ENCODE measurements around the gene ADCY1. TPM values are rescaled to one million over a fixed set of nuclear protein-coding genes. Genes with fewer than 3 reads are reported as not detected.
"Not testable (repeated sequence)": the region's sequence is repeated elsewhere in the genome, so short reads cannot be mapped to it uniquely, and the experiment has no call there.

ADCY1 gene
- polyA plus RNA-seq, result 1 to 10 TPM; 1.1 to 2.7 (median 1.2) TPM

DNA sequence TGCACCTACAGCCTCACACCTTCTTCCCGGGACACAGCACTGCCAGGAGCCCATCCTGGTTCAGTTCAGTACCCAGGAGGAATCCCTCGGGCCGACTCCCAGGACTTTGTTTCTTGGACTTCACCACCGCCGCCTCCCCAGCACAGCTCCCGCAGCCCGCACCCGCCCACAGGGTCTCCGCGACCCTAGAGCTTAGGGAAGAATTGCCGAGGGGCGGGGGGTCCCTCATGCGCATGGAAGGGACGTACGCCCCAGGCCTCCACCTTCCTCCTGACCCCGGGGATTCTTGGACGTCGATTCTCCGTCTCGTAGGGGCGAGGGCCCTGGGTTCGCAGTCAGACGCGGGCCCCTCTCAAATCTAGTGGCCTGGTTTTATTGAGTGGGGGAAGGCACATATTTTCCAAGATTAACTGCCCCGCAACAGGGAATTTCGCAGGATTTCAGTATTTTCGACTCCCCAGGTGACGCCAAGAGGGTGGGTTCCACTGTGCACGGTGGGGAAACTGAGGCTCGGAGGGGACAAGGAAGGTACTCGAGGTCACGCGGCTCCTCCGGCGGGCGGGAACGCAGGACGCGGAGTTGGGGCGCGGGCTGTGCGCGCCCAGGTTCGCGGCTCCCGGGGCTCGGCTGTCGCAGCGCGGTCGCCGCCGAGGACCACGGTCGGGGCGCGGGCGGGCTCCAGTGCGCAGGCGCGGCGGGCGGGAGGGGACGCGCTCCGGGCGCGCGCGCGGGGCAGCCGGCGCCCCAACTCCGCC, at the start of gene ADCY1:
Gene ADCY1, plus strand, starts transcription at position 708 of the 755 bp plus-strand sequence. CDS start 176 bp downstream, outside the sequence.
- 6 to 15% (median 14%) methylated on average over 40 to 74 of the region's 74 CpGs for WGBS, 3 donors

GRCh38 chr7:45524445-45524844, 49.7 kb upstream of the ADCY1 start:
- H3K27ac ChIP-seq (ENCODE audit: low read depth, low read length), result no peak overlapping the region
- 48 to 57% (median 50%) methylated on average over 5 of the region's 5 CpGs for WGBS, 3 donors

More for the DNA sequence above, at the start of gene ADCY1:
- no peak within 1 kb of the TSS for H3K27ac ChIP-seq (ENCODE audit: low read depth, low read length)

GRCh38 chr7:45525057-45525456, 49.1 kb upstream of the ADCY1 start:
- H3K27ac ChIP-seq (ENCODE audit: low read depth, low read length), result no peak overlapping the region

- 26 to 36% (median 32%) methylated on average over 3 of the region's 3 CpGs for WGBS, 3 donors
Observed at GRCh38 chr7:45543473-45543872, 30.7 kb upstream of the ADCY1 start.

GRCh38 chr7:45545105-45545710, 29.0 kb upstream of the ADCY1 start:
- 36 to 87% (median 67%) methylated on average over 3 of the region's 3 CpGs for WGBS, 3 donors

More at GRCh38 chr7:45543473-45543872, 30.7 kb upstream of the ADCY1 start:
- H3K27ac ChIP-seq (ENCODE audit: low read depth, low read length), result no peak overlapping the region

GRCh38 chr7:45548917-45549316, 25.3 kb upstream of the ADCY1 start:
- WGBS, 3 donors, result 29 to 78% (median 60%) methylated on average over 2 of the region's 2 CpGs
- not testable (repeated sequence) for H3K27ac ChIP-seq (ENCODE audit: low read depth, low read length)

More at GRCh38 chr7:45545105-45545710, 29.0 kb upstream of the ADCY1 start:
- not testable (repeated sequence) for H3K27ac ChIP-seq (ENCODE audit: low read depth, low read length)

- no peak overlapping the region for H3K27ac ChIP-seq (ENCODE audit: low read depth, low read length)
- WGBS, 3 donors, result 81 to 90% (median 88%) methylated on average over 2 of the region's 2 CpGs
Observed at GRCh38 chr7:45563401-45563800, 10.8 kb upstream of the ADCY1 start.

- WGBS, 3 donors, result 50 to 59% (median 55%) methylated on average over 12 of the region's 12 CpGs
- no peak overlapping the region for H3K27ac ChIP-seq (ENCODE audit: low read depth, low read length)
Observed at GRCh38 chr7:45563941-45564461, 10.2 kb upstream of the ADCY1 start.

DNA sequence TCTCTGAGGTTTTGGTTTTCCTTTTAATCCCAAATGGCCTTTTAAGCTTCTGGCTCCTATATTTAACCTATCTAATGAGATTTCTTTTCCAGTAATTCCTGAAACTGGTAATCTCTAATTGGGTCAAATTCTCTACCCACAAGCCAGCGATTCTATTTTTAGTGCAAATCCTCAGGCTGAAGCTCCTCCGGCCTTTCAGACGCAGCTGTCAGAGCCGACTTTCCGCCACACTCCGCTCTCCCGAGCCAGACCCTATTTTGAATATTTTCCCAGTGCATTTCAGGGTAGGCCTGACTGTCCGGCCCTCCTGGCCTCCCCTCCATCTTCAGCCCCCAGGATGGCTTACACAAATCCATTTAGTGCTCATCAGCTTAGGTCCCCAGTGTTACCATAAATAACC, 9.7 kb upstream of the ADCY1 start:
- 48 to 64% (median 61%) methylated on average over 8 of the region's 8 CpGs for WGBS, 3 donors
- H3K27ac ChIP-seq (ENCODE audit: low read depth, low read length), result no peak overlapping the region

DNA sequence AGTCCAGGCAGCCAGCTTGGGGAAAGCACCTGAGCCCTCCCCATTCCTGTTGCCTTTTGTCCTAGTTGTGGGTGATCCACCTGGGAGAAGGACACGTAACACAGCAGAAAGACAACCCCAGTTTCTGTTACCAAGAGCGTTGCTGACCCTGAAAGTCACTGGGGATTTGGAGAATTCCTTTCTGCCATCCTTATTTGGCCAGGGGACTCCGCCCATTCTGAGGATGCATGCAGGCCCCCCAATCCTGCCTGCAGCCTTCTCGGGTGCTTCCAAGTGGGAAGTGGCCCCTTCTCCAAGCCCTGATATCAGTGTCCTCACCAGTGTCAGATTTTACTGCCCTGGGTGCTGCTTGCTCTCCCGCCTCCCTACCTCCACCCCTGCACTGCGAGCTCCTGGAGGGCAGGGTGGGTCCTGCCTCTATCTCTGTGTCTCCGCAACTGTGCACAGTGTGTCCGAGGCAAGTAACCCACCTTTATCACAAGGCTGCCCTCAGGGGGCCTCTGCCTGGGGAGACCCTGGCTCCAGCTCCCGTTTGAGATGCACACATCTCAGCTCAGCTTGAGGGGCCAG, 9.2 kb upstream of the ADCY1 start:
- H3K27ac ChIP-seq (ENCODE audit: low read depth, low read length), result no peak overlapping the region
- whole genome bisulfite sequencing, 3 donors, result 63 to 74% (median 72%) methylated on average over 9 of the region's 9 CpGs

DNA sequence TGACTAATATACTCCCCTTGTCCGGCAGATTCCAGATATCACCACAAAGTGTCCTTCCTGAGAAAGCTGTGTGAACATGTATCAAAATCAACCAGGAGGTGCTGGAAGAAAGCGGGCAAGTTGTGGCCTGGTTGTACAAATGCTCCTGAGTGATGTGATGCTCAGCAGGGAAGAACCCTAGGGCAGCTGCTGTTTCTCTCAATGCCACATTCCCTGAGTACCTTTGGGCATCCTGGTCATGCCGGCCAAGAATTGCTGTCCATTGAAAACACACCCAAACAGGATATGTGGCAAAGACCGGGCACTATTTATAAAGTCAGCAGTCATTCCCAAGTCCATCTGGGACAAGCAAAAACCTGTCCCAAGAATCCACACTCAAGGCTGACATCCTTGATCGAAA, 7.8 kb upstream of the ADCY1 start:
- no peak overlapping the region for H3K27ac ChIP-seq (ENCODE audit: low read depth, low read length)
- 82 to 91% (median 89%) methylated on average over 5 of the region's 5 CpGs for WGBS, 3 donors

GRCh38 chr7:45566961-45567360, 7.2 kb upstream of the ADCY1 start:
- 98% methylated on average over 4 of the region's 4 CpGs for WGBS, 3 donors
- no peak overlapping the region for H3K27ac ChIP-seq (ENCODE audit: low read depth, low read length)

DNA sequence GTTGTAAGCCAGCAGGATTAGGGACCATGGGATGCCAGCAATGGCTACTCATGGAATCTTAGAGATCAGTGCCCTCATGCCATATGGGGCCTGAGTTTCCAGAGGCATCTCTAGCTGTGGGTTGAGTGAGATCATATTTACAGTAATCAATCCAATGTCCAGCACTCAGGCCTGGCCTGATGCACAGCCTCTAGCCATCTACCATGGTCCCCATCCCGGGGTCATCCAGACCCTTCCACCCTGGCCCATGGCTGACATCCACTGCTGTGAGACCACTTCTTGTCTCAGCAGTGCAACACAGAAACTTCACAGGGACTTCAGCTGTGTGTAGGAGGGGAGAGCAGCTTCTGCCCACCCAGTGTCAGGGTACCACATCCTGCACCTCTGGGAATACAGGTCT, 6.5 kb upstream of the ADCY1 start:
- no peak overlapping the region for H3K27ac ChIP-seq (ENCODE audit: low read depth, low read length)
- 88 to 100% (median 89%) methylated on average over 1 of the region's 1 CpG for WGBS, 3 donors

DNA sequence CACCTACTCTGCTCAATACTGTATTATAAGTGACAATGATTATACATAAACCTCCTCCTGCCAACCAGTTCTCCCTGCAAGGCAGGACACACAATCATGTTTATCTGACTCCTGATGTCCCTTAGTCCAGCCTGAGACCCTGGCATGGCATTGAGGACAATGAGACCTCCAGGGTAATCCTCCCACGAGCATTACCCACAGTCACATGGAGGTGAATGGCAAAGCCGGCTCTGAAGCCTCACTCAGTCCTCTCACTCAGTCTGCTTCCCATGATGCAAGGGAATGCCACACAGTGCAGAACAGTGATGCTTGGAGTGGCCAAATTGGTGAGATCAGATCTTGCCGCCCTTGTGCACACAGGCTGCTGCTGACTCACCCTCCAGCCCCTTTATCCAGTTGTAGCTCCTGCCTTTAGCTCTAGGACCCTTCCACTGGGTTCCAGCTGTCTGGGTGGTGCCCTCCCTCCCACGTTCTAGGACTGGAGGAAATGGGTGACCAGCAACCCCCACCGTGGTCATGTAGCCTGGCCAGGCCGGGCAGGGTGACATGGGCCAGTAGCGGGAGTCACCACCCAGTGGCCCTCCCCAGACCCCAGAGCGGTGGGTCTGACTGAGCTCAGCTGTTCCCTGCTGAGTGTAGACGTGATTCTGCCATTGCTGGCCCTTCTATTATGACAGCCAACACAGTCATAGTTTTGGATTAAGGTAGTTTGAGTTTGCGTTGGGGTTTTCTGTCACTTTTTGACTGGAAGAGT, 5.5 kb upstream of the ADCY1 start:
- 81 to 87% (median 82%) methylated on average over 10 of the region's 10 CpGs for WGBS, 3 donors
- no peak overlapping the region for H3K27ac ChIP-seq (ENCODE audit: low read depth, low read length)

GRCh38 chr7:45569290-45569685, 4.9 kb upstream of the ADCY1 start:
- 84 to 86% (median 85%) methylated on average over 1 of the region's 1 CpG for WGBS, 3 donors
- H3K27ac ChIP-seq (ENCODE audit: low read depth, low read length), result no peak overlapping the region

- 87 to 92% (median 89%) methylated on average over 9 of the region's 9 CpGs for WGBS, 3 donors
- H3K27ac ChIP-seq (ENCODE audit: low read depth, low read length), result no peak overlapping the region
Observed at GRCh38 chr7:45570797-45571196, 3.4 kb upstream of the ADCY1 start.

DNA sequence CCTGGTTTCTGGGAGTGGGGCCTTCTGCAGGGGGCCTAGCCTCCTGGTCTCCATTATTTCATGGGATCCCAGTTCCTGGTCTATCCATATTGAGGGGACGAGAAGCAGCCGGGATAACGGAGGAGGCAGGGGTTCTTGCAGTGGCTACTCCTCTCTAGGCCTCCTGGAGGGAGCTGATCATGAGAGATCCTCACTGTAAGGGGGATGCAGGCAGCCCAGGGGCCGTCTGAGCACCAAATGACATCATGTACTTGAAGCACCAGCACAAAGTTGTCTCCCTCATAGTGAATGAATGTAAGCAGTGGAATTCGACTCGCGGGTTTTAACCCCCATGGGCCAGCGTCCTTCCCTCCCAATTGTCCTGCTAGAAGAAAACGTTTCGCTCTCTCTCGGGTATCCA, 964 bp upstream of the ADCY1 start:
- H3K27ac ChIP-seq (ENCODE audit: low read depth, low read length), result no peak overlapping the region
- 57 to 67% (median 58%) methylated on average over 11 of the region's 11 CpGs for WGBS, 3 donors

DNA sequence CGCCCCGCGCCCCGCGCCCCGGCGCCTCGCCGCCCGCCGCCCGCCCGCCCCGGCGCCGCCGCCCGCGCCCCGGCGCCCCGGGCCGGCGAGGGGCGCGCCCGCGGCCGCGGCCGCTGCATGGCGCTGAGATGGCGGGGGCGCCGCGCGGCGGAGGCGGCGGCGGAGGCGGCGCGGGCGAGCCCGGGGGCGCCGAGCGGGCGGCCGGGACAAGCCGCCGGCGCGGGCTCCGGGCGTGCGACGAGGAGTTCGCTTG, 174 bp downstream of the ADCY1 start:
- WGBS, 3 donors, result 0 to 1% (median 1%) methylated on average over 3 to 31 of the region's 60 CpGs
- H3K27ac ChIP-seq (ENCODE audit: low read depth, low read length), result no peak overlapping the region
